ENCODE data around the gene TTI1.

GRCh38 chr20:38024496-38024895, 8.8 kb downstream of the TTI1 start:
- TF ChIP-seq ZNF384 (IDR thresholded peaks at IDR 0.05) (no peak), FOXM1 (IDR thresholded peaks at IDR 0.05; ENCODE audit: borderline replicate concordance) (no peak), CTBP1 (IDR thresholded peaks at IDR 0.05; ENCODE audit: borderline replicate concordance) (no peak), FOXA1 (IDR thresholded peaks at IDR 0.05) (no peak), HDGF (IDR thresholded peaks at IDR 0.05; ENCODE audit: borderline replicate concordance) (no peak), SP1 (IDR thresholded peaks at IDR 0.05) (no peak), LEF1 (IDR thresholded peaks at IDR 0.05; ENCODE audit: borderline replicate concordance) (no peak), BHLHE40 (IDR thresholded peaks at IDR 0.05; ENCODE audit: borderline replicate concordance) (no peak), FOXK2 (IDR thresholded peaks at IDR 0.05) (no peak), ELF4 (IDR thresholded peaks at IDR 0.05) (no peak), NFRKB (IDR thresholded peaks at IDR 0.05) (no peak)
- TF ChIP-seq, protein P1, sequence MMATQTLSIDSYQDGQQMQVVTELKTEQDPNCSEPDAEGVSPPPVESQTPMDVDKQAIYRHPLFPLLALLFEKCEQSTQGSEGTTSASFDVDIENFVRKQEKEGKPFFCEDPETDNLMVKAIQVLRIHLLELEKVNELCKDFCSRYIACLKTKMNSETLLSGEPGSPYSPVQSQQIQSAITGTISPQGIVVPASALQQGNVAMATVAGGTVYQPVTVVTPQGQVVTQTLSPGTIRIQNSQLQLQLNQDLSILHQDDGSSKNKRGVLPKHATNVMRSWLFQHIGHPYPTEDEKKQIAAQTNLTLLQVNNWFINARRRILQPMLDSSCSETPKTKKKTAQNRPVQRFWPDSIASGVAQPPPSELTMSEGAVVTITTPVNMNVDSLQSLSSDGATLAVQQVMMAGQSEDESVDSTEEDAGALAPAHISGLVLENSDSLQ (IDR thresholded peaks at IDR 0.05), result no peak

All from HEK293T (cell line).